ENCODE results near the gene SH3TC1.

The SH3TC1 gene

GRCh38 chr4:8181844-8182243 lies 17.2 kb upstream of the SH3TC1 start:
- no peak for DNase-seq
- intact Hi-C loops (cut with DNase I; ENCODE audit: low total_unique reads): no loop called here
- Histone ChIP-seq H3K27ac (no peak overlapping the region), H3K4me1 (peaks cover 0 to 11% (median 6%) of the 10 kb centered on the region in 4 donors), H3K36me3 (no peaks in the 10 kb centered on the region), H3K4me3 (no peak overlapping the region), H3K27me3 (peaks cover 0 to 28% of the 10 kb centered on the region in 2 donors), H3K9me3 (no peaks in the 10 kb centered on the region)
- no peak for TF ChIP-seq CTCF (IDR thresholded peaks at IDR 0.05)

GRCh38 chr4:8182294-8182693 lies 16.8 kb upstream of the SH3TC1 start:
- H3K27ac ChIP-seq: no peak overlapping the region
- H3K4me1 ChIP-seq: peaks cover 0 to 11% (median 6%) of the 10 kb centered on the region in 4 donors
- no peaks in the 10 kb centered on the region for H3K36me3 ChIP-seq
- no peak overlapping the region for H3K4me3 ChIP-seq
- DNase-seq: no peak
- TF ChIP-seq CTCF (IDR thresholded peaks at IDR 0.05): no peak
- no peaks in the 10 kb centered on the region for H3K9me3 ChIP-seq
- intact Hi-C loops (cut with DNase I; ENCODE audit: low total_unique reads): no loop called here
- H3K27me3 ChIP-seq: peaks cover 0 to 28% of the 10 kb centered on the region in 2 donors

GRCh38 chr4:8182858-8183725 lies 16.0 kb upstream of the SH3TC1 start:
- Histone ChIP-seq H3K4me1 (peaks cover 0 to 11% (median 6%) of the 10 kb centered on the region in 4 donors), H3K27me3 (peaks cover 0 to 28% of the 10 kb centered on the region in 2 donors), H3K27ac (no peak overlapping the region), H3K4me3 (no peak overlapping the region), H3K36me3 (no peaks in the 10 kb centered on the region), H3K9me3 (no peaks in the 10 kb centered on the region)
- no peak for TF ChIP-seq CTCF (IDR thresholded peaks at IDR 0.05)
- intact Hi-C loops (cut with DNase I; ENCODE audit: low total_unique reads): no loop called here
- peak in 1 of 2 donors; percentile 64 for DNase-seq

- Histone ChIP-seq H3K4me1 (peaks cover 0 to 19% (median 15%) of the 10 kb centered on the region in 4 donors), H3K27me3 (peaks cover 0 to 32% of the 10 kb centered on the region in 2 donors), H3K27ac (no peak overlapping the region), H3K4me3 (no peak overlapping the region), H3K36me3 (no peaks in the 10 kb centered on the region), H3K9me3 (no peaks in the 10 kb centered on the region)
- DNase-seq: no peak
- TF ChIP-seq CTCF (IDR thresholded peaks at IDR 0.05): no peak
- intact Hi-C loops (cut with DNase I; ENCODE audit: low total_unique reads): no loop called here
Observed at GRCh38 chr4:8184061-8184460, 15.0 kb upstream of the SH3TC1 start.

- Histone ChIP-seq H3K36me3 (no peaks in the 10 kb centered on the region), H3K9me3 (no peaks in the 10 kb centered on the region), H3K27ac (no peak overlapping the region), H3K27me3 (peaks cover 0 to 25% of the 10 kb centered on the region in 2 donors), H3K4me3 (no peak overlapping the region), H3K4me1 (peaks cover 0 to 32% (median 21%) of the 10 kb centered on the region in 4 donors)
- DNase-seq: no peak
- no peak for TF ChIP-seq CTCF (IDR thresholded peaks at IDR 0.05)
- intact Hi-C loops (cut with DNase I; ENCODE audit: low total_unique reads): no loop called here
Observed at GRCh38 chr4:8185295-8185694, 13.8 kb upstream of the SH3TC1 start.

Data from tibial artery (tissue), 4 donors.